Skin epidermis (tissue), 12 donors: ENCODE data around the gene MPPE1.
"Not testable (repeated sequence)": the region's sequence is repeated elsewhere in the genome, so short reads cannot be mapped to it uniquely, and the experiment has no call there.

ENCODE experiments used
- H3K27ac ChIP-seq, 21 experiments: fragments of 200-600 bp; sonication (generic) in 11 of 21; one replicate each; pipeline ENCODE4 v1.5.0; 2020; ENCODE audit warnings: mild to moderate bottlenecking in 3 of 21, inconsistent platforms in 2 of 21, moderate library complexity in 2 of 21
- H3K4me3 ChIP-seq, 7 experiments: fragments of 200-600 bp; sonication (generic) in 2 of 7; one replicate each; pipeline ENCODE4 v1.5.0; 2020; ENCODE audit warnings: inconsistent platforms in 2 of 7, mild to moderate bottlenecking in 2 of 7, moderate library complexity in 1 of 7

Gene MPPE1

GRCh38 chr18:11937874-11938478, 29.9 kb upstream of the MPPE1 start:
- Histone ChIP-seq H3K4me3 (no peak overlapping the region), H3K27ac (no peak overlapping the region)

- Histone ChIP-seq H3K4me3 (no peak overlapping the region), H3K27ac (no peak overlapping the region)
Measured at GRCh38 chr18:11932393-11932792, 24.3 kb upstream of the MPPE1 start.

DNA sequence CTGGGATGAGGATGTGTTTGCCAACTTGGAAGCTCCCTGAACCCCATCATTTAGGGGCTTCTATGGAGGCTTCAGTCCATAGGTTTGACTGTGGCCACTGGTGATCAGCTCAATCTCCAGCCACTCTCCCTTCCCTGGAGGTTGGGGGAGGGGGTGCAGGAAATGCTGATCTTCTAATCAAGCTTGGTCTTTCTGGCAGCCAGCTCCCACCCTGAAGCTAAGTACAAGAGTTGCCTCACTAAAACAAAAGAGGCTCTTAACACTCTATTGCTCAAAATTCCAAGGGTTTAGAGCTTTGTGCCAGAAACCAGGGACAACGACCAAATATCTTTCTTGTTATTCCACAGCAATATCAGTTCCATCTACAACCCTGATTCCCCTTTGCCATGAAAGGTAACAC, 19.4 kb upstream of the MPPE1 start:
- no peak overlapping the region for H3K4me3 ChIP-seq
- no peak overlapping the region for H3K27ac ChIP-seq

DNA sequence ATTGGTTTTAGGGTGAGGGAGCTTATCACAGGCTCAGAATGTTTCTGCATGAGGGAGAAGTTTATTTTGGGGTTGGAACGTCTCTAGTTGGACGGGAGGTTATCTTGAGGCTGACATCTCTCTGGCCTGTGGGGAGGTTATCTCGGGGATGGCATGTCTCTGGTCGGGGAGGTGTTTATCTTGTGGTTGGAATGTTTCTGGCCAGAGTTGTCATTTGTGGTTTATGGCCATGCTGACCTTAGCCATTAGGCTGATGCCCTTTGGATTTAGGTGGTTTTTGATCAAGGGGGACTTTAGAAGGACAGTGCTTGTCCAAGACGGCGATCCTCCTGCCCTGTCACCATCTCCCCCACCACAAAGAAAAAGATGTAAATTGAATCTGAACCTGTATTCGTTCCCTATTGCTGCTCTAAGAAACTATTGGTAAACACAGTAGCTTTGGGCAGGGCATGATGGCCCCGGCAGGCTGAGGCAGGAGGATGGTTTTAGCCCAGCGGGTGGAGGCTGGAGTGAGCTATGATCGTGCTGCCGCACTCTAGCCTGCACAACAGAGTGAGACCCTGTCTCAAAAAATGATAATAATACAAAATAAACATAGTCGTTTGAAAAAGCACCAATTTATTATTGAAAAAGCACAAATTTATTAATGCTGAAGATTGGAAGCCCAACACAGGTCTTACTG, 17.8 kb upstream of the MPPE1 start:
- H3K4me3 ChIP-seq: no peak overlapping the region
- H3K27ac ChIP-seq: no peak overlapping the region

DNA sequence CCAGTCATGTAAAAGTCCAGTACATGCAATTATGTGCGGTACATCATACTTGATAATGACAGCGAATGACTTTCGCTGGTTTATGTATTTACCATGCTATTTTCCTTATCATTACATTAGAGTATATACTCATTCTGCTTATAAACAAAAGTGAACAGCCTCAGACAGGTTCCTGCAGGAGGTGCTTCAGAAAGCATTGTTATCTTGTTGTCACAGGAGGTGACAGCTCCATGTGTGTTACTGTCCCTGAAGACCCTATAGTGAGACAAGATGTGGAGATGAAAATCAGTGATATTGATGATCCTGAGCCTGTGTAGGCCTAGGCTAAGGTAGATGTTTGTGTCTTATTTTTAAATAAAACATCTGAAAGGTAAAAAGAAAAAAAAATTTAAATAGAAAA, 15.3 kb upstream of the MPPE1 start:
- no peak overlapping the region for H3K4me3 ChIP-seq
- no peak overlapping the region for H3K27ac ChIP-seq

- H3K4me3 ChIP-seq: not testable (repeated sequence)
- peak overlapping the region in 6 of 21 experiments; percentile 11 to 65 (median 52) for H3K27ac ChIP-seq
Measured at GRCh38 chr18:11919522-11919921, 11.4 kb upstream of the MPPE1 start.

DNA sequence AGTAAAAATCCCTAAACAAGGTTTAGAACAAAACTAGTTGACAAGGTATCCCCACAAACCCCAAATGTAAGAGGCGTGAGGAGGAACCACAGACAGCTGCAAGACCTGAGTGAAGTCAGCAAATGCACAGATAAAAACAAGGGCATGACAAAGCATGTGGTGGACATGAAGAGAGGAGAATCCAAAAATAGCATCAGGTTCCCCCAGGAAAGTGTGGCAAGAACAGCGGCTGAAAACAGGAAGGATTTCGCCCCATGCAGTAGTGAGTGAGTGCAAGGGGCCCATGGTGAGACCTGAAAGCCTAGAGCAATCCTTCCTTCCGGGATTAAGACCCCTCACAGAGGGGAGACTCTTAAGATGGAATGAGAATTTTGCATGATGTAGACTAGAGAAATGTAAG, 8.8 kb upstream of the MPPE1 start:
- H3K27ac ChIP-seq, H3K4me3 ChIP-seq: not testable (repeated sequence)

DNA sequence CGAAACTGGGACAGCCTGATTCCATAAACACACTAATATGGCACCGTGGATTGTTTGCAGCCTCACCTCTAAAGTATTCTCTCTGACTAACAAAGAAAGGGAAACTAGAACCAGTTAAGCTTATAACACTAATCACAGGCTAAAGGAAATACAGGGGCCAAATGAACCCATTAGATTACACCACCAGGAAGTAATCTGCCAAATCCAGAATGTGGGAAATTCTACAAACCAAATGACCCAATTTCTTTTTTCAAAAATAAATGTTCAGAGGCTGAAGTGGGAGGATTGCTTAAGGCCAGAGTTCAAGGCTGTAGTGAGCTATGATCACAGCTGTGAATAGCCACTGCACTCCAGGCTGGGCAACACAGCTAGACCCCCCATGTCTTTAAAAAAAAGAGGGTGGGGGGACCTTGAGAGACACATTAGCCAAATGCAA, 1.5 kb upstream of the MPPE1 start:
- H3K4me3 ChIP-seq: peak overlapping the region in 5 of 7 experiments; percentile 58 to 89 (median 84)
- H3K27ac ChIP-seq: peak overlapping the region in 19 of 21 experiments; percentile 54 to 100 (median 99)

GRCh38 chr18:11909061-11909455, 941 bp upstream of the MPPE1 start:
- H3K27ac ChIP-seq: peak overlapping the region; percentile 93 to 100 (median 99)
- peak overlapping the region; percentile 58 to 89 (median 78) for H3K4me3 ChIP-seq

DNA sequence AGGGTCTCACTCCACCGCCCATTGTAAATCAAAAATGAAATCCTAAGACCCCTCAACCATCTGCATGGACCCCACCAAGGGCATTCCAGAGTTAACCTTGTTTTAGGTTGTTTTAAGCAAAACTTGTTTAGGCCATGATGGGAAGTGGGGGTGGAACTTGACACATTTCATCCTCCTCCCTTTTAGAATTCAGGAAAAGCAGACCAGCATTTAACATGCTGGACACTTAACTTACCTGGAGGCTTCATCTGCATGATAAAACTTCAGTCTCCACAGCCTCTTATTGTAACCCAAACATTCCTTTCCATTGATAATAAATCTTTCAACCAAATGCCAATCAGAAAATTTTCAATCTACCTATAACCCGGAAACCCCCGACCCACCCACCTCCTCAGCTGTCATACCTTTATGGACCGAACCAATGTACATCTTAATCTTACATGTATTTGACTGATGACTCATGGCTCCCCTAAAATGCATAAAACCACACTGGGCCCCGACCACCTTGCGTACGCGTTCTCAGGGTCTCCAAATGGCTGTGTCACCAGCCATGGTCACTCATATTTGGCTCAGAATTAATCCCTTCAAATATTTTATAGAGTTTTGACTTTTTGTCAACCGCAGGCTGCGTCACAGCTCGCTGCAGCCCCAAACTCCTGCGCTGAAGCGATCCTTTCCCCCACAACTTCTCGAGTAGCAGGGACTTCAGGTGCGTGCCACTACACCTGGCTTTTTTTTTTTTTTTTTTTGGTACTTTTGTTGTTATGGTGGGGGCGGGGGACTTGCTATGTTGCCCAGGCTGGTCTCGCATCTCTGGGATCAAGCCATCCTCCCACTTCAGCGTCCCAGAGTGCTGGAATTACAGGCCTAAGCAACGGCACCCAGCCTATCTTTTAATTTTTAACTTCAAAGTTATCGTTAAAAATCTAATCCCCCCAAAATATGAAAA, 917 bp downstream of the MPPE1 start:
- peak overlapping the region in 16 of 21 experiments; percentile 93 to 100 (median 99) for H3K27ac ChIP-seq
- peak overlapping the region; percentile 58 to 89 (median 78) for H3K4me3 ChIP-seq

- no peak overlapping the region for H3K27ac ChIP-seq
- H3K4me3 ChIP-seq: no peak overlapping the region
Measured at GRCh38 chr18:11906176-11906575, 1.9 kb downstream of the MPPE1 start.

DNA sequence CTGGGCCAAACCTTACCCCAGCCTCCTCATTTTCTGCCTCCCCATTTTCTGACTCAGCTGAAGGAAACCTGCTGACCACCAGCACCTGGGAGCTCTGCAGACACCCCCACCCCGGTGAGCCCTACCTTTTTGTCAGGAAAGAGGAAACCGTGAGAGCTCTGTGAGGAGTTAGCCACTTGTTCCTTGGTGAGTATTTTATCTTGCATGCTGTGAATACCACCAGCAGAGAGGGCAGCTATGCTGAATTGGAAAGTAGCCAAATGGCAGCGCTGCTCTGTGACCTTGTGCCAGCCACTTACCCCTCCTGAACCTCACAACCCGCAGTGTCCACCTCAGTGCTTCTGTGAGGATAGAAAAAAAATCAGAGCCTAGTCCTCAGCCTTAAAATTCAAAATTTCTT, 2.5 kb downstream of the MPPE1 start:
- no peak overlapping the region for H3K4me3 ChIP-seq

GRCh38 chr18:11902522-11903292, 5.4 kb downstream of the MPPE1 start:
- no peak overlapping the region for H3K27ac ChIP-seq
- no peak overlapping the region for H3K4me3 ChIP-seq

More for the DNA sequence above, 2.5 kb downstream of the MPPE1 start:
- no peak overlapping the region for H3K27ac ChIP-seq

DNA sequence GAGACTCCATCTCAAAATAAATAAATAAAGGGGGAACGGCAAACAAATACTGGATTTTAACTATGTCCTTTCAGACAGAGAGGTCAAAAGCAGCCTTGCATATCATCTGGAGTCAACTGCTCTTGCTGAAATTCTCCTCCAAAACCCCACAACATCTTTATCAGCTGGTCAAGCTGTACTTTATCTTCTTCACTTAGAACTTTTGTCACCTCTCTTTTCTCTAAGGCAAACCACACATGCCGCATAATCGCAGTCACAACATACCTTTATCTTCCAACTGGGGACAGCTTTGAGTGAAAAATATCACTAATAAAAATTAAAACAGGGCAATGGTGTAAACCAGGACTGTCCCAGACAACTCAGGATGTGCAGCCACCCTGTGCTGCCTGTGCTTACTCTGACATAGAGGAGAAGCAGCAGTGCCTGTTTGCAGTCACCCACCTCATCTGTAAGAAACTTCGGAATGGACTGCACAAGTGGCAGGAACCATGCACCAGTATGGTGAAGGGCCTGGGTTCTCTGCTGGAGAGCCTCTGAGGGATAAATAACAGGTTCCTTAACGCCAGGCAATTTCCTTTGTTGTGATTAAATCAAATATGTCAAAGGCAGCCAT, 6.2 kb downstream of the MPPE1 start:
- H3K4me3 ChIP-seq: no peak overlapping the region
- H3K27ac ChIP-seq: no peak overlapping the region

DNA sequence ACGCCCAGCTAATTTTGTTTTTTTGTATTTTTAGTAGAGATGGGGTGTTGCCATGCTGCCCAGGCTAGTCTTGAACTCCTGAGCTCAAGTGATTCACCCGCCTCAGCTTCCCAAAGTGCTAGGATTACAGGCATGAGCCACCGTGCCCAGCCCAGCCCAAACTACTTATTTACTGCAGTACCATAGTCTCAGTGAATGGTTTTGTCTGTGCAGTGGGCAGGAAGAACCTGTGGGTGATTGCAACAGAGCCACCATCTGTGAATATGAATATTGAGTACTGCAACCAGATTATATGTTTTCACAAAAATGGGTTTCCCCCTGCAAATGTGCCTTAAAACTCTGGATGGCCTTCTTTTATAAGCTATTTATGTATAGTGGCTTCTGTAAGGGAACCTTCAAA, 9.1 kb downstream of the MPPE1 start:
- Histone ChIP-seq H3K27ac (no peak overlapping the region), H3K4me3 (no peak overlapping the region)

GRCh38 chr18:11897781-11898180, 10.3 kb downstream of the MPPE1 start:
- H3K4me3 ChIP-seq: no peak overlapping the region
- H3K27ac ChIP-seq: no peak overlapping the region

GRCh38 chr18:11892438-11892837, 15.7 kb downstream of the MPPE1 start:
- not testable (repeated sequence) for H3K4me3 ChIP-seq, H3K27ac ChIP-seq

DNA sequence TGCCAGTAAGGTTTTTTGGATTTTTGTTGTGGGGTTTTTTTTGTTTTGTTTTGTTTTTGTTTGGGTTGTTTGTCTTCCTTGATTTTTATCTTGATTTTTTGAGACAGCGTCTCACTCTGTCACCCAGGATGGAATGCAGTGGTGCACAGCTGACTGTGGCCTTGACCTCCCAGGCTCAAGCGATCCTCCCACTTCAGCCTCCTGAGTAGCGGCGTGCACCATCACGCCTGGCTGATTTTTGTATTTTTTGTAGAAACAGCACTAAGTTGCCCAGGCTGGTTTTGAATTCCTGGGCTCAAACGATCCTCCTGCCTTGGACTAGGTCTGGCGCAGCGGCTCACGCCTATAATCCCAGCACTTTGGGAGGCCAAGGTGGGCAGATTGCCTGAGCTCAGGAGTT, 16.4 kb downstream of the MPPE1 start:
- Histone ChIP-seq H3K4me3 (no peak overlapping the region), H3K27ac (no peak overlapping the region)

DNA sequence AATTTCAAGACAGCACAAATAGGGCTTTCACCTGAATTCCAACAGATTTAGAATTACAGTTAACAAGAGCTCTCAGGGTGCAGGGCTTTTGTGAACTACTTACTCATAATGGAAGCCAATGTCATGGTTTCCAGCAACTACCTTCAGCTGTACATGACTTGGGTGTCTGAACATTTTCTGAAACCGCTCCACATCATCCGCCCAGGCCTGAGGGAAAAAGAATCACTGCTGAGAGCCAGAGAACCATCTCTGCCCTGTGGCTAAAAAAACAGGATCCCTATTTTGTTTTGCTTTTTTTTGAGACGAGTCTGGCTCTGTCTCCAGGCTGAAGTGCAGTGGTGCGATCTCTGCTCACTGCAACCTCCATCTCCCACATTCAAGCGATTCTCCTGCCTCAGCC, 18.8 kb downstream of the MPPE1 start:
- no peak overlapping the region for H3K27ac ChIP-seq
- no peak overlapping the region for H3K4me3 ChIP-seq
